ENCODE data around the gene SPOCK2. TPM values are rescaled to one million over a fixed set of nuclear protein-coding genes. Genes with fewer than 3 reads are reported as not detected.

SPOCK2 gene
- polyA plus RNA-seq, 1 donor from 2014 or later, result 5.6 TPM

DNA sequence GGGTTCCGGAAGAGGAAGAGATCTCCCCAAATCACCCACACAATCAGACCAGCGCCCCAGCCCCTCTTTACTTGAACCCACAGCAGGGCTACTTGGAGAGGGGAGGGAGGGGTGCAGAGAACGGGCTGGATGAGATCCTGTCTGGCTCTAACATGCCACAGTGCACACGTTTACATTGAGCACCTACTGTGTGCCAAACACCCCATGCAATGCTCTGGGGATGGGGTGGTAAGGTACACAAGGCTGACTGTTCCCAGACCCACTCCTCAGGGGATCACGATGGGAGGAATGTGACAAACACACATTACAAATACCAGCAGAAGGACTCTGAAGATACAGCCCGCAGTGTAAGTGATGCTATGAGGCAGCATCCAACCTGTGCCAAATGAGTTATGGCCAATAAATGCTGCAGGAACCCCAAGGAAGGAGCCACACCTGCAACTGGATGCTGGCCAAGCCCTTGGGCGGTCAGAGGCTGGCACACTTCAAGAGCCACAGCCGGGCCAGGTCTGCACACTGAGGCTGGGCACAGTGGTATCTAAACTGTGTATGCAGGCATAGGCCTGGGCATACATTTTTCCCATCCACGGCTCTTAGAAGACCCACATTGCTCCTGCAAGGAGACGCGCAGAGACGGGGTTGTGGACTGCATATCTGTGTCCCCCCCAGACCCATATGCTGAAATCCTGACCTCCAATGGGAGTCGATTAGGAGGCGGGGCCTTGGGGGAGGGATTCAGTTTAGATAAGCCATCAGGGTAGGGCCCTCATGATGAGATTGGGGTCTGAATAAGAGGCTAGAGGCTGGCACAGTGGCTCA, 6.4 kb downstream of the SPOCK2 start:
- no peak overlapping the region for H3K4me3 ChIP-seq (ENCODE audit: low read length)
- H3K9me3 ChIP-seq (ENCODE audit: low read length), result no peaks in the 10 kb centered on the region
- H3F3A ChIP-seq (ENCODE audit: insufficient read depth, low read length, poor library complexity, severe bottlenecking), result no peaks in the 10 kb centered on the region
- H3K27me3 ChIP-seq (ENCODE audit: insufficient read depth, low read depth, low read length), result peaks cover 26% of the 10 kb centered on the region
- TF ChIP-seq SMC3 (conservative IDR thresholded peaks at IDR 0.05; ENCODE audit: poor library complexity), result no peak
- TF ChIP-seq, protein P1, sequence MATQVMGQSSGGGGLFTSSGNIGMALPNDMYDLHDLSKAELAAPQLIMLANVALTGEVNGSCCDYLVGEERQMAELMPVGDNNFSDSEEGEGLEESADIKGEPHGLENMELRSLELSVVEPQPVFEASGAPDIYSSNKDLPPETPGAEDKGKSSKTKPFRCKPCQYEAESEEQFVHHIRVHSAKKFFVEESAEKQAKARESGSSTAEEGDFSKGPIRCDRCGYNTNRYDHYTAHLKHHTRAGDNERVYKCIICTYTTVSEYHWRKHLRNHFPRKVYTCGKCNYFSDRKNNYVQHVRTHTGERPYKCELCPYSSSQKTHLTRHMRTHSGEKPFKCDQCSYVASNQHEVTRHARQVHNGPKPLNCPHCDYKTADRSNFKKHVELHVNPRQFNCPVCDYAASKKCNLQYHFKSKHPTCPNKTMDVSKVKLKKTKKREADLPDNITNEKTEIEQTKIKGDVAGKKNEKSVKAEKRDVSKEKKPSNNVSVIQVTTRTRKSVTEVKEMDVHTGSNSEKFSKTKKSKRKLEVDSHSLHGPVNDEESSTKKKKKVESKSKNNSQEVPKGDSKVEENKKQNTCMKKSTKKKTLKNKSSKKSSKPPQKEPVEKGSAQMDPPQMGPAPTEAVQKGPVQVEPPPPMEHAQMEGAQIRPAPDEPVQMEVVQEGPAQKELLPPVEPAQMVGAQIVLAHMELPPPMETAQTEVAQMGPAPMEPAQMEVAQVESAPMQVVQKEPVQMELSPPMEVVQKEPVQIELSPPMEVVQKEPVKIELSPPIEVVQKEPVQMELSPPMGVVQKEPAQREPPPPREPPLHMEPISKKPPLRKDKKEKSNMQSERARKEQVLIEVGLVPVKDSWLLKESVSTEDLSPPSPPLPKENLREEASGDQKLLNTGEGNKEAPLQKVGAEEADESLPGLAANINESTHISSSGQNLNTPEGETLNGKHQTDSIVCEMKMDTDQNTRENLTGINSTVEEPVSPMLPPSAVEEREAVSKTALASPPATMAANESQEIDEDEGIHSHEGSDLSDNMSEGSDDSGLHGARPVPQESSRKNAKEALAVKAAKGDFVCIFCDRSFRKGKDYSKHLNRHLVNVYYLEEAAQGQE (IDR thresholded peaks at IDR 0.05; ENCODE audit: borderline replicate concordance), result no peak
- TF ChIP-seq EP300 (conservative IDR thresholded peaks at IDR 0.05; ENCODE audit: poor library complexity, severe bottlenecking), result no peak
- TF ChIP-seq RAD21 (conservative IDR thresholded peaks at IDR 0.05), result no peak
- no peak for TF ChIP-seq TAF1 (IDR thresholded peaks at IDR 0.05; ENCODE audit: low read depth)
- no peak for TF ChIP-seq POLR2AphosphoS5 (IDR thresholded peaks at IDR 0.05)
- TF ChIP-seq MXI1 (conservative IDR thresholded peaks at IDR 0.05; ENCODE audit: poor library complexity, severe bottlenecking), result no peak
- TF ChIP-seq, protein P2, sequence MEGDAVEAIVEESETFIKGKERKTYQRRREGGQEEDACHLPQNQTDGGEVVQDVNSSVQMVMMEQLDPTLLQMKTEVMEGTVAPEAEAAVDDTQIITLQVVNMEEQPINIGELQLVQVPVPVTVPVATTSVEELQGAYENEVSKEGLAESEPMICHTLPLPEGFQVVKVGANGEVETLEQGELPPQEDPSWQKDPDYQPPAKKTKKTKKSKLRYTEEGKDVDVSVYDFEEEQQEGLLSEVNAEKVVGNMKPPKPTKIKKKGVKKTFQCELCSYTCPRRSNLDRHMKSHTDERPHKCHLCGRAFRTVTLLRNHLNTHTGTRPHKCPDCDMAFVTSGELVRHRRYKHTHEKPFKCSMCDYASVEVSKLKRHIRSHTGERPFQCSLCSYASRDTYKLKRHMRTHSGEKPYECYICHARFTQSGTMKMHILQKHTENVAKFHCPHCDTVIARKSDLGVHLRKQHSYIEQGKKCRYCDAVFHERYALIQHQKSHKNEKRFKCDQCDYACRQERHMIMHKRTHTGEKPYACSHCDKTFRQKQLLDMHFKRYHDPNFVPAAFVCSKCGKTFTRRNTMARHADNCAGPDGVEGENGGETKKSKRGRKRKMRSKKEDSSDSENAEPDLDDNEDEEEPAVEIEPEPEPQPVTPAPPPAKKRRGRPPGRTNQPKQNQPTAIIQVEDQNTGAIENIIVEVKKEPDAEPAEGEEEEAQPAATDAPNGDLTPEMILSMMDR (IDR thresholded peaks at IDR 0.05; ENCODE audit: poor library complexity, severe bottlenecking), result no peak
- TF ChIP-seq EZH2 (IDR thresholded peaks at IDR 0.05; ENCODE audit: borderline replicate concordance, insufficient read depth, low read length, poor library complexity, severe bottlenecking), result no peak
- H3K4me2 ChIP-seq (ENCODE audit: low read length), result no peak overlapping the region
- H4K20me1 ChIP-seq (ENCODE audit: insufficient read depth), result no peaks in the 10 kb centered on the region
- H3K79me2 ChIP-seq (replicated peaks; ENCODE audit: insufficient read depth, low read length), result no peaks in the 10 kb centered on the region
- no peak overlapping the region for H2AFZ ChIP-seq (ENCODE audit: low read depth, low read length)
- H3K36me3 ChIP-seq (ENCODE audit: insufficient read depth, low read length), result no peaks in the 10 kb centered on the region
- no peak overlapping the region for H3K9ac ChIP-seq (ENCODE audit: low read length)
- H3K27ac ChIP-seq (ENCODE audit: low read length), result no peak overlapping the region
- H3K9me2 ChIP-seq (ENCODE audit: insufficient read depth, low read length), result no peaks in the 10 kb centered on the region

DNA sequence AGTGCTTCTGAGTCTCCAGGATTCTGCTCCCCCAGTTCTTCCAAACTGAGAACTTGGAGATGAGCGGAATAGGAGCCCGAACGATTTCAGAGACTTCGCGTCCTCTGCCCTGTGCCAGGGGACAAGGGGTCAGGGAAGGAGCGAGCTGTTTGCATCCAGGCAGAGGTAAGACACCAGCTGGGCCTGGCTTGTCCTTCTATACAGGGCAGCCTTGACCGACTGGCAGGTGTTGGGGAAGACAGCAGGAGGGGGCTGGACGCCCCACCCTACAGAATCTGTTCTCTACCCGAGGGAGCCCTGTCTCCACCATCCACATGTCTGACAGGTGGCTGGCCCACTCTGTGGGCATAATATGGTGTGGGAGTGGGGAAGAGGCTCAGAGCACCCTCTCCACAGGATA, 7.1 kb downstream of the SPOCK2 start:
- Histone ChIP-seq H3K27ac (ENCODE audit: low read length) (no peak overlapping the region), H2AFZ (ENCODE audit: low read depth, low read length) (no peak overlapping the region), H3F3A (ENCODE audit: insufficient read depth, low read length, poor library complexity, severe bottlenecking) (no peaks in the 10 kb centered on the region), H3K27me3 (ENCODE audit: insufficient read depth, low read depth, low read length) (peaks cover 18% of the 10 kb centered on the region), H3K36me3 (ENCODE audit: insufficient read depth, low read length) (no peaks in the 10 kb centered on the region), H3K4me2 (ENCODE audit: low read length) (no peak overlapping the region), H3K9me3 (ENCODE audit: low read length) (no peaks in the 10 kb centered on the region), H3K9me2 (ENCODE audit: insufficient read depth, low read length) (no peaks in the 10 kb centered on the region), H3K79me2 (replicated peaks; ENCODE audit: insufficient read depth, low read length) (no peaks in the 10 kb centered on the region), H3K4me3 (ENCODE audit: low read length) (no peak overlapping the region), H4K20me1 (ENCODE audit: insufficient read depth) (no peaks in the 10 kb centered on the region), H3K9ac (ENCODE audit: low read length) (no peak overlapping the region)
- TF ChIP-seq EZH2 (IDR thresholded peaks at IDR 0.05; ENCODE audit: borderline replicate concordance, insufficient read depth, low read length, poor library complexity, severe bottlenecking), result no peak
- no peak for TF ChIP-seq EP300 (conservative IDR thresholded peaks at IDR 0.05; ENCODE audit: poor library complexity, severe bottlenecking)
- TF ChIP-seq, protein P2 (IDR thresholded peaks at IDR 0.05; ENCODE audit: poor library complexity, severe bottlenecking), result no peak
- no peak for TF ChIP-seq RAD21 (conservative IDR thresholded peaks at IDR 0.05)
- TF ChIP-seq, protein P1 (IDR thresholded peaks at IDR 0.05; ENCODE audit: borderline replicate concordance), result no peak
- no peak for TF ChIP-seq MXI1 (conservative IDR thresholded peaks at IDR 0.05; ENCODE audit: poor library complexity, severe bottlenecking)
- TF ChIP-seq SMC3 (conservative IDR thresholded peaks at IDR 0.05; ENCODE audit: poor library complexity), result no peak
- no peak for TF ChIP-seq POLR2AphosphoS5 (IDR thresholded peaks at IDR 0.05)
- TF ChIP-seq TAF1 (IDR thresholded peaks at IDR 0.05; ENCODE audit: low read depth), result no peak
